ENCODE data around the gene RALGAPA1. TPM values are rescaled to one million over a fixed set of nuclear protein-coding genes. Genes with fewer than 3 reads are reported as not detected.
"Not testable (repeated sequence)": the region's sequence is repeated elsewhere in the genome, so short reads cannot be mapped to it uniquely, and the experiment has no call there.

Gene RALGAPA1
- total RNA-seq, 1 experiment from 2014 or later: 9.8 TPM

DNA sequence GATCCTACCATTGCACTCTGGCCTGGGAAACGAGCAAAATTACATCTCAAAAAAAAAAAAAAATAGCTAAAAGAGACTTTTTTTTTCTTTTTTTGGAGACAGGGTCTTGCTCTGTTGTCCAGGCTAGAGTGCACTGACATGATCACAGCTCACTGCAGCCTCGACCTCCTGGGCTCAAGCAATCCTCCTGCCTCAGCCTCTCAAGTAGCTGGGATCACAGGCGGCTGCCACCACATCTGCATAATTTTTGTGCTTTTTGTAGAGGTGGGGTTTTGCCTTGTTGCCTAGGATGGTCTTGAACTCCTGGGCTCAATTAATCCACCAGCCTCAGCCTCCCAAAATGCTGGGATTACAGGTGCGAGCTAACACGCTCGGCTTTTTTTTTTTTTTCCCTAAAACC is 11.3 kb downstream of the RALGAPA1 start:
- H3K27me3 ChIP-seq: no peaks in the 10 kb centered on the region
- H3K36me3 ChIP-seq: no peaks in the 10 kb centered on the region

GRCh38 chr14:35789651-35790050 is 19.4 kb downstream of the RALGAPA1 start:
- H3K27me3 ChIP-seq: no peaks in the 10 kb centered on the region
- H3K36me3 ChIP-seq: no peaks in the 10 kb centered on the region
- no peak overlapping the region for H3K4me3 ChIP-seq
- H3K9me3 ChIP-seq: no peaks in the 10 kb centered on the region
- DNase-seq: no peak

More for the DNA sequence above, 11.3 kb downstream of the RALGAPA1 start:
- Histone ChIP-seq H3K4me3 (no peak overlapping the region), H3K9me3 (no peaks in the 10 kb centered on the region)
- no peak for DNase-seq

DNA sequence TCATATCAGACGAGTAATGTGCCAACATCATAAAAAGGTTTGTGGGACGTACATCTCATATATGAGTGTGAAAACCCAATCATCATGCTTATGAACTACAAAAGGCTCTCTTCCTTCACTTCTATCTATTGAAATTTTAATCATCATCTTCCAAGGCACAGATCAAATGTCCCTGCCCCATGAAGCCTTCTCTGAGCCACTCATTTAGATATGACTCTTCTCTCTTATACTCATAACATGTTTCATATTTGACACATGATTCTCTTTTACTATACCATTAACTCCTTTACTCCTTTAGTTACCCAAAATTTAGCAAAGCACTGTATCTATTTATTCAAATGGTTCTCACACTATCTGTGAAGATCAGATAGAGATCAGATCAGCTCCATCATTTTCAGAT is 22.2 kb downstream of the RALGAPA1 start:
- no peak overlapping the region for H3K4me3 ChIP-seq
- DNase-seq: no peak
- H3K36me3 ChIP-seq: no peaks in the 10 kb centered on the region
- H3K9me3 ChIP-seq: no peaks in the 10 kb centered on the region
- H3K27me3 ChIP-seq: no peaks in the 10 kb centered on the region

DNA sequence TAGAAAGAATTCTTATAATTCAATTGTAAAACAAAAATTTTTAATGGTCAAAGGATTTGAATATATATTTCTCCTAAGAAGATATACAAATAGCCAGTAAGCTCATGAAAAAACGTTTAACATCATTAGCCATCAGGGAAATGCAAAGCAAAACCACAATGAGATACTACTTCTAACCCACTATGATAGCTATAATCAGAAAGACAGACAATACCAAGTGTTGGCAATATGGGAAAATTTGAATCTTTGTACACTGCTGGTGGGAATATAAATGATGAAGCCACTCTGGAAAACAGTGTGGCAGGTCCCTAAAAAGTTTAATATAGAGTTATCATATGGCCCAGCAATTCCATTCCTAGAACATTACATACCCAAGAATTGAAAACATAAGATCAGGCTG is 25.4 kb downstream of the RALGAPA1 start:
- Histone ChIP-seq H3K27me3 (no peaks in the 10 kb centered on the region), H3K36me3 (no peaks in the 10 kb centered on the region), H3K4me3 (no peak overlapping the region), H3K9me3 (peaks cover 5% of the 10 kb centered on the region; the same call in 1 of the 2 replicates)
- DNase-seq: no peak

DNA sequence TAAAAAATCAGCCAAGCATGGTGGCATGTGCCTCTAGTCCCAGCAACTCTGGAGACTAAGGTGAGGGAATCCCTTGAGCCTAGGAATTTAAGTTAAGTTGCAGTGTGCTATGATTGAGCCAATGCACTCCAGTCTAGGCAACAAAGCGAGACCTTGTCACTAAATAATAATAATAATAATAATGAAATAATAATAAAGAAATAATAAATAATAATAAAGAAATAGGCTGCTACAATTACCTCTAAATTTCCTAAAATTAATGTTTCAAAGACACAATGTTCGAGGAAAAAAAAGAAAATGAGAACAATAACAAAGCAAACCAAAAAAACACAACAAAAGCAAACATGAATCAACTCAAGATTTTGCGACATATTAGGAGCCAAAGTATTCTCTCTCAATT is 29.7 kb downstream of the RALGAPA1 start:
- H3K4me3 ChIP-seq: no peak overlapping the region
- DNase-seq: no peak
- H3K36me3 ChIP-seq: no peaks in the 10 kb centered on the region
- peaks cover 5% of the 10 kb centered on the region; the same call in 1 of the 2 replicates for H3K9me3 ChIP-seq
- H3K27me3 ChIP-seq: no peaks in the 10 kb centered on the region

DNA sequence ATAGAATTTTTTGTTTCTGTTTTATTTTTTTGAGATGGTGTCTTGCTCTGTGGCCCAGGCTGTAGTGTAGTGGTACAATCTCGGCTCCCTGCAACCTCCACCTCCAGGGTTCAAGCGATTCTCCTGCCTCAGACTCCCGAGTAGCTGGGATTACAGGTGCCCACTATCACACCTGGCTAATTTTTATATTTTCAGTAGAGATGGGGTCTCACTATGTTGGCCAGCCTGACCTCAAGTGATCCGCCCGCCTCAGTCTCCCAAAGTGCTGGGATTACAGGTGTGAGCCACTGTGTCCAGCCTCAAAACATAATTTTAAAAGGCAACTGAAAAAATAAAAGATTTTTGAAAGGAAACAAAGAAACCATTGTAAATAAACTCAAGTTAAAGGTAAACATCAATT is 31.5 kb downstream of the RALGAPA1 start:
- not testable (repeated sequence) for H3K9me3 ChIP-seq, DNase-seq, H3K36me3 ChIP-seq, H3K4me3 ChIP-seq, H3K27me3 ChIP-seq

GRCh38 chr14:35776823-35777222 is 32.3 kb downstream of the RALGAPA1 start:
- Histone ChIP-seq H3K4me3 (no peak overlapping the region), H3K36me3 (no peaks in the 10 kb centered on the region), H3K9me3 (peaks cover 5% of the 10 kb centered on the region; the same call in 1 of the 2 replicates), H3K27me3 (no peaks in the 10 kb centered on the region)
- DNase-seq: no peak

- H3K27me3 ChIP-seq, H3K4me3 ChIP-seq, H3K9me3 ChIP-seq, DNase-seq, H3K36me3 ChIP-seq: not testable (repeated sequence)
Observed at GRCh38 chr14:35776085-35776484, 33.0 kb downstream of the RALGAPA1 start.

- Histone ChIP-seq H3K9me3 (no peaks in the 10 kb centered on the region), H3K27me3 (no peaks in the 10 kb centered on the region), H3K4me3 (no peak overlapping the region), H3K36me3 (no peaks in the 10 kb centered on the region)
- DNase-seq: no peak
Observed at GRCh38 chr14:35766700-35767082, 42.4 kb downstream of the RALGAPA1 start.

DNA sequence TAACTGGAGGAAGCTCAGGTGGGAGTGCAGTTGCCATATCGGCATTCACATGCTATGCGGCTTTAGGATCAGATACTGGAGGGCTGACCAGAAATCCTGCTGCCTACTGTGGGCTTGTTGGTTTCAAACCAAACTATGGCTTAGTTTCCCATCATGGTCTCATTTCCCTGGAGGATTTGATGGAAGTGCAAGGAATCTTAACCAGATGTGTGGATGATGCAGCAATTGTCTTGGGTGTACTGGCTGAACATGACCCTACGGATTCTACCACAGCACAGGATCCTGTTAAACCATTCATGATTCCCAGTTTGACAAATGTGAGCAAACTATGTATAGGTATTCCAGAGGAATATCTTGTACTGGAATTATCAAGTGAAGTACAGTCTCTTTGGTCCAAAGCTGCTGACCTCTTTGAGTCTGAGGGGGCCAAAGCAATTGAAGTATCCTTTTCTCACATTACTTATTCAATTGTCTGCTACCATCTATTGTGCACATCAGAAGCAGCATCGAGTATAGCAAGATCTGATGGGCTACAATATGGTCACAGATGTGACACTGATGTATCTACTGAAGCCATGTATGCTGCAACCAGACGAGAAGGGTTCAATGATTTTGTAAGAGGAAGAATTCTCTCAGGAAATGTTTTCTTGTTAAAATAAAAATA is 42.9 kb downstream of the RALGAPA1 start:
- H3K36me3 ChIP-seq: no peaks in the 10 kb centered on the region
- DNase-seq: no peak
- no peaks in the 10 kb centered on the region for H3K27me3 ChIP-seq
- H3K4me3 ChIP-seq: no peak overlapping the region
- H3K9me3 ChIP-seq: no peaks in the 10 kb centered on the region

- DNase-seq: no peak
- no peaks in the 10 kb centered on the region for H3K27me3 ChIP-seq
- no peaks in the 10 kb centered on the region for H3K9me3 ChIP-seq
- no peak overlapping the region for H3K4me3 ChIP-seq
- H3K36me3 ChIP-seq: no peaks in the 10 kb centered on the region
Observed at GRCh38 chr14:35761922-35762321, 47.2 kb downstream of the RALGAPA1 start.

GRCh38 chr14:35760143-35760542 is 49.0 kb downstream of the RALGAPA1 start:
- Histone ChIP-seq H3K36me3 (no peaks in the 10 kb centered on the region), H3K4me3 (no peak overlapping the region), H3K27me3 (no peaks in the 10 kb centered on the region), H3K9me3 (no peaks in the 10 kb centered on the region)
- DNase-seq: no peak

DNA sequence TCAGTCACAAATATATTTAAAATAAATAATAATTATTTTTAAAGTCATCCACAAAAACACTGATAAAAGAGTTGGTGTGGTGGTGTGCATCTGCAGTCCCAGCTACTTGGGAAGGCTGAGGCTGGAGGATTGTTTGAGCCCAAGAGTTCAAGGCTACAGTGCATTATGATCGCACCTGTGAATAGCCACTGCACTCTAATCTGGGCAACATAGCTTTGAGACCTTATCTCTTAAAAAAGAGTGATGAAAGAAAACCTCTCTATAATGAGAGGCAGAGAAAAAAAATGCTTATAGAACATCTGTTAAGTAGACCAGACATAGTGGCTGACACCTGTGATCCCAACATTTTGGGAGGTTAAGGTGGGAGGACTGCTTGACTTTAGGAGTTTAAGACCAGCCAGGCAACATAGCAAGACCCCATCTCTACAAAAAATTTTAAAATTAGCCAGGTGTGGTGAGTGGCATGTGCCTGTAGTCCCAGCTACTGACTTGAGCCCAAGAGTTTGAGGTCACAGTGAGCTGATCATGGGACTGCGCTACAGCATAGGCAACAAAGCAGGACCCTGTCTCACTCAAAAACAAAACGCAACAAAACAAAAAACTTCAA is 50.5 kb downstream of the RALGAPA1 start:
- H3K36me3 ChIP-seq: no peaks in the 10 kb centered on the region
- DNase-seq: no peak
- H3K27me3 ChIP-seq: no peaks in the 10 kb centered on the region
- no peaks in the 10 kb centered on the region for H3K9me3 ChIP-seq
- no peak overlapping the region for H3K4me3 ChIP-seq

GRCh38 chr14:35754671-35755070 is 54.4 kb downstream of the RALGAPA1 start:
- Histone ChIP-seq H3K9me3 (no peaks in the 10 kb centered on the region), H3K4me3 (no peak overlapping the region)

GRCh38 chr14:35752380-35752779 is 56.7 kb downstream of the RALGAPA1 start:
- H3K4me3 ChIP-seq: no peak overlapping the region
- H3K27me3 ChIP-seq: no peaks in the 10 kb centered on the region
- no peak for DNase-seq
- H3K36me3 ChIP-seq: no peaks in the 10 kb centered on the region
- H3K9me3 ChIP-seq: no peaks in the 10 kb centered on the region

More at GRCh38 chr14:35754671-35755070, 54.4 kb downstream of the RALGAPA1 start:
- no peak for DNase-seq
- no peaks in the 10 kb centered on the region for H3K27me3 ChIP-seq
- no peaks in the 10 kb centered on the region for H3K36me3 ChIP-seq

DNA sequence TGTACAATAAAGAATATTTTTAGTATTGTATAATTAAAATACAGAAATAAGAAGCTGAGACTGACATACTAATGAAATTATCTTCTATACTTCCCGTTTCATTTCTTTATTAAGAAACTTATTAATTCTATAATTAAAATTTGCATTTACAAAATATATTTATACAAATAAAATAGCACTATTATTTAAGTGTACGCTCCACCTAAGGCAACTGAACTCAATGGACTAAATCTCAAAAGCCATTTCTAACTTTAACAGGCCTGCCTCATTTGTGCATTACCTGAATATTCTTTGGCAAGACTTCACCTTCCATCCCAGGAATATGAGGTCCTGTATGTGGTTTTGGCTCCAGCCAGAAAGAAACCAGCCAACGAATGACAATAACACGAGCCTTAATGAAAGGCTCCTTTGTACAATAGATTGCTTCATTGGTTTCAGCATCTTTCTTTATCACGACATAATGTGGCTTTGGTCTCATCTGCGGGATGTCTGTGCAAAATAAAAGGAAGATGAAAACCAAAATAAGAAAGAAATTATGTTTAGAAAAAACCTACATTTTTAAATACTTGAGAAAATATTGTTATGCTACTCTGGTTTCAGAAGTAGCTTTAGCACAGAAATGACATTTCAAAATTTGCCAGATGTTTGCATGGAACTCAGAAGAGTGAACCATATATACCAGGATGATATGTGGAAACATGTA is 58.7 kb downstream of the RALGAPA1 start:
- DNase-seq: no peak
- no peaks in the 10 kb centered on the region for H3K36me3 ChIP-seq
- H3K4me3 ChIP-seq: no peak overlapping the region
- H3K9me3 ChIP-seq: no peaks in the 10 kb centered on the region
- H3K27me3 ChIP-seq: no peaks in the 10 kb centered on the region

- Histone ChIP-seq H3K4me3 (no peak overlapping the region), H3K36me3 (no peaks in the 10 kb centered on the region), H3K27me3 (no peaks in the 10 kb centered on the region), H3K9me3 (no peaks in the 10 kb centered on the region)
- DNase-seq: peak; percentile 19
Observed at GRCh38 chr14:35747379-35747778, 61.7 kb downstream of the RALGAPA1 start.

DNA sequence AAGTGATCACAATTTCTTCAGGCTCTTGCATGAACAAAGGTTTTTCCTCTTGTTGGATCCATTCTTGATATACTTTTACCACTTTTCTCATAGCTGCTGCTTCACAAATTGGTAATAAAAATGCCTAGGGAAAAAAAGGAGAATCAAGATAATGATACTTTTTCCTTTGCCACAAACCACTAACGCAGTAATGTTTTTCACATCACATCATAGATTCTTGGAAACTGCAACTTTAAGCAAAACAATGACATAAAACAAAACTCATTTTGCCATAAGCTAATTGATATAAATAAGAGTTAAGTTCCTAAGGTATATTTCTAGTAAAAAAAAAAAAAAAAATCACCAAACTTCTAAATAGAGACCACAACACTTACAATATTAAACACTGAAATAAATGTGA is 66.7 kb downstream of the RALGAPA1 start:
- no peak overlapping the region for H3K4me3 ChIP-seq
- DNase-seq: no peak
- H3K27me3 ChIP-seq: no peaks in the 10 kb centered on the region
- no peaks in the 10 kb centered on the region for H3K36me3 ChIP-seq
- no peaks in the 10 kb centered on the region for H3K9me3 ChIP-seq
